ENCODE data around the gene TTLL5.

Gene TTLL5

DNA sequence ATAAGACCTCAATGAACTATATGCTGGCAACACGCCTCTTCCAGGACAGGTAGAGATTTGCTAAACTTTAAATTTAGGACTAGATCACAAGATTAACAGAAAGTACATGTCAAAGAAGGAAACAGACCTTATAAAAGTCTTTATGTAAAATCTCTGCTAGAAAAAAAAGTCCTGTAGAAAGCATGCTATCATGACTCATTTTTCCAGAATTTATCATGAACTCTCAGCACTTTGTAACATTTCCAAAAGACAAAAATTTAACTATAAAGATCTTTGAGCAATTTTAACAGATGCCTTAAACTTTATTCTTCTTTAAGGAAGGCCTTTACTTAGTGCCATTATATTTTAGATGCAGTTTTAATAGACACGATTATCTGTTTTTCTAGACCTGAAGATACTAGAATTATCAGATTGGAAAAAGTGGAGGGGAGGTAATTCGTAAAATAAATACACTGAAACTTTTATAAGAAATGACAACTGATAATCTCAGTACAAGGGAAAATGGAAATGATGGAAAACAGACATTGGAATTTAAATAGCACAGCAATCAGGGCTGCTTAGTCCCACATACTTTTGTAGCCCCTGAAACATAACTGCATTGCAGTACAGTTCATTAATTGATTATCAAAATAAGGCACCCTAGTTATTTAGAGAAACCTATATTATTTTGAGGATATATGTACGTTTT, 92.0 kb downstream of the TTLL5 start:
- TF ChIP-seq, protein P1, sequence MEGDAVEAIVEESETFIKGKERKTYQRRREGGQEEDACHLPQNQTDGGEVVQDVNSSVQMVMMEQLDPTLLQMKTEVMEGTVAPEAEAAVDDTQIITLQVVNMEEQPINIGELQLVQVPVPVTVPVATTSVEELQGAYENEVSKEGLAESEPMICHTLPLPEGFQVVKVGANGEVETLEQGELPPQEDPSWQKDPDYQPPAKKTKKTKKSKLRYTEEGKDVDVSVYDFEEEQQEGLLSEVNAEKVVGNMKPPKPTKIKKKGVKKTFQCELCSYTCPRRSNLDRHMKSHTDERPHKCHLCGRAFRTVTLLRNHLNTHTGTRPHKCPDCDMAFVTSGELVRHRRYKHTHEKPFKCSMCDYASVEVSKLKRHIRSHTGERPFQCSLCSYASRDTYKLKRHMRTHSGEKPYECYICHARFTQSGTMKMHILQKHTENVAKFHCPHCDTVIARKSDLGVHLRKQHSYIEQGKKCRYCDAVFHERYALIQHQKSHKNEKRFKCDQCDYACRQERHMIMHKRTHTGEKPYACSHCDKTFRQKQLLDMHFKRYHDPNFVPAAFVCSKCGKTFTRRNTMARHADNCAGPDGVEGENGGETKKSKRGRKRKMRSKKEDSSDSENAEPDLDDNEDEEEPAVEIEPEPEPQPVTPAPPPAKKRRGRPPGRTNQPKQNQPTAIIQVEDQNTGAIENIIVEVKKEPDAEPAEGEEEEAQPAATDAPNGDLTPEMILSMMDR (IDR thresholded peaks at IDR 0.05; ENCODE audit: insufficient read depth, low read length, poor library complexity, severe bottlenecking): no peak
- TF ChIP-seq EZH2phosphoT487 (conservative IDR thresholded peaks at IDR 0.05; ENCODE audit: low read length): no peak
- no peak overlapping the region for H3K4me3 ChIP-seq (ENCODE audit: insufficient read depth, low read length, poor library complexity, severe bottlenecking)
- no peaks in the 10 kb centered on the region for H3K9me2 ChIP-seq (replicated peaks; ENCODE audit: insufficient read depth, low read length)
- H3K36me3 ChIP-seq (ENCODE audit: low read length): peaks cover 10% of the 10 kb centered on the region; the same call in 1 of the 2 replicates
- H2AFZ ChIP-seq (ENCODE audit: low read depth, low read length, severe bottlenecking): no peak overlapping the region
- H3K79me2 ChIP-seq (ENCODE audit: insufficient read depth, low read length): no peaks in the 10 kb centered on the region
- H3K9ac ChIP-seq (ENCODE audit: low read length): no peak overlapping the region
- H3K4me2 ChIP-seq (ENCODE audit: low read depth, low read length, poor library complexity, severe bottlenecking): no peak overlapping the region
- H3K27me3 ChIP-seq (ENCODE audit: low read length): no peaks in the 10 kb centered on the region
- H3K9me3 ChIP-seq (ENCODE audit: insufficient read depth, low read length): no peaks in the 10 kb centered on the region
- H4K20me1 ChIP-seq (ENCODE audit: low read depth, low read length): no peaks in the 10 kb centered on the region
- H3K27ac ChIP-seq (ENCODE audit: low read depth, low read length): no peak overlapping the region
- no peaks in the 10 kb centered on the region for H3F3A ChIP-seq (ENCODE audit: insufficient read depth)

GRCh38 chr14:75753696-75754095, 92.7 kb downstream of the TTLL5 start:
- Histone ChIP-seq H3K9ac (ENCODE audit: low read length) (no peak overlapping the region), H3K9me3 (ENCODE audit: insufficient read depth, low read length) (no peaks in the 10 kb centered on the region), H3K4me2 (ENCODE audit: low read depth, low read length, poor library complexity, severe bottlenecking) (no peak overlapping the region), H3K9me2 (replicated peaks; ENCODE audit: insufficient read depth, low read length) (no peaks in the 10 kb centered on the region), H2AFZ (ENCODE audit: low read depth, low read length, severe bottlenecking) (no peak overlapping the region), H3K36me3 (ENCODE audit: low read length) (peaks cover 10% of the 10 kb centered on the region; the same call in 1 of the 2 replicates), H3K4me3 (ENCODE audit: insufficient read depth, low read length, poor library complexity, severe bottlenecking) (no peak overlapping the region), H3F3A (ENCODE audit: insufficient read depth) (no peaks in the 10 kb centered on the region), H3K27ac (ENCODE audit: low read depth, low read length) (no peak overlapping the region), H3K79me2 (ENCODE audit: insufficient read depth, low read length) (no peaks in the 10 kb centered on the region), H4K20me1 (ENCODE audit: low read depth, low read length) (no peaks in the 10 kb centered on the region), H3K27me3 (ENCODE audit: low read length) (no peaks in the 10 kb centered on the region)
- TF ChIP-seq EZH2phosphoT487 (conservative IDR thresholded peaks at IDR 0.05; ENCODE audit: low read length): no peak
- TF ChIP-seq, protein P1 (IDR thresholded peaks at IDR 0.05; ENCODE audit: insufficient read depth, low read length, poor library complexity, severe bottlenecking): no peak

DNA sequence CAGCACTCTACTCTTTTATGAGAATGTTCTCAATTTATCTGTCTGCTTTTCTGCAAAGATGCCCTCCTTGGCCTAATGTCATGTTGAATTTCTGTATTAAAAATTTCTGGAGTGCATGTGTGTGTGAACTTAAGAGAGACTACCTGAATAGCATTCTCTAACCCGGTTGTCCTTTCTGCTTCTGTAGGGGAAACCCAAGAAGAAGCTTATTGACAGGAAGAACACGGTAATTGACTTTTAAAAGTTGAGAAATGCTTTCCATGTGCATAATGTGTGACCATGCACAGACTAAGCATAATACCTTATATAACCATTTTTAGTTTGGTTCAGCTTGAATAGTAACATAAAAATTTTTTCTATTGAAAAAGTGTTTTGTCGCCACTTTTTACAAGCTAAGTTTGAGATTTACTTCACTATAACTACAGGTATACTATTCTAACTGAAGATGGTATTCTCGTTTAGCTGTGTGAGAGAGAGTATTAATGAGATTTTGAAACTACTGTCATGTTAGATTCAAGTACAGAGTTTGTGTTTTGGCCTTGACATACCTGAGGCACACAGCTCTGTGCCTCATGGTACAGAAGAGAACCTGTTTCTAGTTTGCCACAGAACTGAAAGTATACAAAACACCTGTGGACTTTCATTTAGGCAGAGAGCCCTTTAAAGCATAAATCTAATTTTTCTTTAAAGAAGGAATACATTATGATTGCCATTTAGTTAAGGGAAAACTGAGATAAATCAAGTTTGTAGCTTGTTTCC, 96.8 kb downstream of the TTLL5 start:
- Histone ChIP-seq H3F3A (ENCODE audit: insufficient read depth) (no peaks in the 10 kb centered on the region), H3K27ac (ENCODE audit: low read depth, low read length) (no peak overlapping the region), H3K36me3 (ENCODE audit: low read length) (peaks cover 14% of the 10 kb centered on the region), H3K9ac (ENCODE audit: low read length) (no peak overlapping the region), H3K4me3 (ENCODE audit: insufficient read depth, low read length, poor library complexity, severe bottlenecking) (no peak overlapping the region), H4K20me1 (ENCODE audit: low read depth, low read length) (no peaks in the 10 kb centered on the region), H3K9me2 (replicated peaks; ENCODE audit: insufficient read depth, low read length) (no peaks in the 10 kb centered on the region), H3K9me3 (ENCODE audit: insufficient read depth, low read length) (no peaks in the 10 kb centered on the region), H3K4me2 (ENCODE audit: low read depth, low read length, poor library complexity, severe bottlenecking) (no peak overlapping the region), H2AFZ (ENCODE audit: low read depth, low read length, severe bottlenecking) (no peak overlapping the region), H3K79me2 (ENCODE audit: insufficient read depth, low read length) (no peaks in the 10 kb centered on the region), H3K27me3 (ENCODE audit: low read length) (no peaks in the 10 kb centered on the region)
- TF ChIP-seq EZH2phosphoT487 (conservative IDR thresholded peaks at IDR 0.05; ENCODE audit: low read length): no peak
- TF ChIP-seq, protein P1 (IDR thresholded peaks at IDR 0.05; ENCODE audit: insufficient read depth, low read length, poor library complexity, severe bottlenecking): no peak

All from SU-DHL-6 (cell line).